ENCODE measurements around the gene CAPRIN1.

Gene CAPRIN1

DNA sequence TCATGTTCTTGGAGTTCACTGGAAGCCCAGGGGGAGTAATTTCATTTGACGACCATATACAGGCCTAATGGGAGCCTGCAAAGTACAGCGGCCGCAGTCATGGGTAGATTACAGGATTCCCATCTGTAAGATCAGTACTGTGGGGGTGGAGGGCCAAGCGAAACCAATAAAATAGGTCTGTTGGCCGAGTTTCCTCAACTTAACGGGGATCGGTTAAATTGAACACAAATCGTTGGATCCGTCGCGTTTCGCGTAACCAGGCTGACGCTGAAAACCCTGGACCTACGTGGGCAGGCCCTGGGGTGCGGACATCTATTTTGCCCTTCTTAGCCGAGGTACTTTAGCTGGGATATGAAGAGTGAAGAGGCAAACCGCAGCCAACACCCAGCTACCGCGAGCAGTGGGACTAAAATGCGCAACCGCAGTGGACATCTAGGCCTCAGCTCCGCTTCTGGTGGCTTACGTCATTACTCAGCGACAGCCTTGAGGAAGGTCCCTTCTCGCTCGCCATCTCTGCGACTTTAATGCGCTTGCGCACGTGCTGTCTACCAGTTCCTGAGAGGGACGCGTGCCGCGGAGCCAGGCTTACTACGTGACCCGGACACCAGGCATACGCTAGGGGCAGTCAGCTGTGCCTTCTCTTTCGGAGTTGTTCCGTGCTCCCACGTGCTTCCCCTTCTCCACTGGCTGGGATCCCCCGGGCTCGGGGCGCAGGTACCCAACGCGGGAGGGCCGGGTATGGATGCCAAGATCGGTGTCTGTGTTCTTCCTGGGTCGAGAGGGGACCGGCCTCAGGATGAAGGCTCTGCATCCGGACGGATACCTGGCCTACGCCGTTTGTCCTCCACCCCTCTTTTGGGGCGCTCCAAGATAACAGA is 53.8 kb downstream of the CAPRIN1 start, which contains the start of gene NAT10:
TSS of gene NAT10 (plus strand) at position 551 of the 878 bp plus-strand sequence. CDS start 2,597 bp downstream, outside the sequence.
- Histone ChIP-seq H3K36me3 (ENCODE audit: control insufficient read depth, insufficient read depth, low read length) (peaks cover 9% of the 10 kb centered on the region), H3K4me1 (ENCODE audit: control insufficient read depth, insufficient read depth, low read length) (peaks cover 3% of the 10 kb centered on the region)

GRCh38 chr11:34105957-34106504 is 54.5 kb downstream of the CAPRIN1 start:
- peaks cover 3% of the 10 kb centered on the region for H3K4me1 ChIP-seq (ENCODE audit: control insufficient read depth, insufficient read depth, low read length)
- no peaks in the 10 kb centered on the region for H3K27me3 ChIP-seq (ENCODE audit: control insufficient read depth, insufficient read depth, low read length)
- no peaks in the 10 kb centered on the region for H3K9me3 ChIP-seq (ENCODE audit: control insufficient read depth, insufficient read depth, low read length)
- peak overlapping the region; percentile 99 for H3K9ac ChIP-seq (ENCODE audit: low read depth, low read length)
- peaks cover 10% of the 10 kb centered on the region for H3K36me3 ChIP-seq (ENCODE audit: control insufficient read depth, insufficient read depth, low read length)
- H3K4me3 ChIP-seq (ENCODE audit: low read depth, low read length), result peak overlapping the region; percentile 95

More for the DNA sequence above, 53.8 kb downstream of the CAPRIN1 start, which contains the start of gene NAT10:
- Histone ChIP-seq H3K9ac (ENCODE audit: low read depth, low read length) (peak within 1 kb of the TSS; percentile 99), H3K9me3 (ENCODE audit: control insufficient read depth, insufficient read depth, low read length) (no peaks in the 10 kb centered on the region), H3K27me3 (ENCODE audit: control insufficient read depth, insufficient read depth, low read length) (no peaks in the 10 kb centered on the region), H3K4me3 (ENCODE audit: low read depth, low read length) (peak within 1 kb of the TSS; percentile 95)

GRCh38 chr11:34111722-34112270 is 60.3 kb downstream of the CAPRIN1 start:
- Histone ChIP-seq H3K4me3 (ENCODE audit: low read depth, low read length) (no peak overlapping the region), H3K9me3 (ENCODE audit: control insufficient read depth, insufficient read depth, low read length) (no peaks in the 10 kb centered on the region), H3K27me3 (ENCODE audit: control insufficient read depth, insufficient read depth, low read length) (no peaks in the 10 kb centered on the region), H3K4me1 (ENCODE audit: control insufficient read depth, insufficient read depth, low read length) (no peaks in the 10 kb centered on the region), H3K36me3 (ENCODE audit: control insufficient read depth, insufficient read depth, low read length) (peaks cover 45% of the 10 kb centered on the region), H3K9ac (ENCODE audit: low read depth, low read length) (no peak overlapping the region)

- Histone ChIP-seq H3K4me3 (ENCODE audit: low read depth, low read length) (no peak overlapping the region), H3K9me3 (ENCODE audit: control insufficient read depth, insufficient read depth, low read length) (no peaks in the 10 kb centered on the region), H3K36me3 (ENCODE audit: control insufficient read depth, insufficient read depth, low read length) (peaks cover 55% of the 10 kb centered on the region), H3K4me1 (ENCODE audit: control insufficient read depth, insufficient read depth, low read length) (no peaks in the 10 kb centered on the region), H3K27me3 (ENCODE audit: control insufficient read depth, insufficient read depth, low read length) (no peaks in the 10 kb centered on the region), H3K9ac (ENCODE audit: low read depth, low read length) (no peak overlapping the region)
Measured at GRCh38 chr11:34114014-34114413, 62.5 kb downstream of the CAPRIN1 start.

DNA sequence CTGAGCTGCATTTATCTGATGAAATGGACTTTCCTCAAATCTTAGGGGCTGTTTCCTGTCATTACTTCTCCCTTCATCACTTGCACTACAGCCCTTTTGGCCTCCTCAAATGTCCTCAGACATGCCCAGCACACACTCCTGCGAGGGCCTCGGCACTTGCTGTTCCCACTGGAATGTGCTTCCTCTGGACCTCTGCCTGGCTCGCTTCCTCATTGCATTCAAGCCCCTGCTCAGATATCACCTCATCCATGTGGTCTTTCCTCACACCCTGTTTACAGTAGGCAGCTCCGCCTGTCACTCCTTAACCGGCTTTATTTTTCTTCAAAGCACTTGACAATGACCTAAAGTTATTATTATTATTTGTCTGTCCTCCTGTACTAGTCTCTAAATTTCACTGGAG is 62.9 kb downstream of the CAPRIN1 start:
- Histone ChIP-seq H3K36me3 (ENCODE audit: control insufficient read depth, insufficient read depth, low read length) (peaks cover 52% of the 10 kb centered on the region), H3K9me3 (ENCODE audit: control insufficient read depth, insufficient read depth, low read length) (no peaks in the 10 kb centered on the region), H3K27me3 (ENCODE audit: control insufficient read depth, insufficient read depth, low read length) (no peaks in the 10 kb centered on the region), H3K9ac (ENCODE audit: low read depth, low read length) (no peak overlapping the region), H3K4me1 (ENCODE audit: control insufficient read depth, insufficient read depth, low read length) (no peaks in the 10 kb centered on the region), H3K4me3 (ENCODE audit: low read depth, low read length) (no peak overlapping the region)

DNA sequence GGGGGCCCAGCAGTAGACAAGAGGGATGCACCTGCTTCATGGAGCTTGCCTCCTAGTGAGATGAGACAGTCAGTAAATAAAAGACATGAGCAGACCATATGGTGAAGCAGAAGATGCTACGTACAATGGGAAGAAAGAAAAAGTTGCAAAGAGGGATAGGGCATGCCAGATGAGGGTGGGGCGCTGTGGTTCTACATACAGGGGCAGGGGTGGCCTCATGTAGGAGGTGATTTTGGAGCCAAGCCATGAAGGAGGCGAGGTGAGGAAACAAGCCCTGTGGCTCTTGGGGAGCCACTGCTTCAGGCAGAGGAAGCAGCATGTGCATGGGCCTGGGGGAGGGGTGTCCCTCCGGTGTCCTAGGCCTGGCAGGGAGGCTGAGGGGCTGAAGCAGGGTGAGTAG is 69.1 kb downstream of the CAPRIN1 start:
- H3K9ac ChIP-seq (ENCODE audit: low read depth, low read length), result no peak overlapping the region
- peaks cover 35% of the 10 kb centered on the region for H3K36me3 ChIP-seq (ENCODE audit: control insufficient read depth, insufficient read depth, low read length)
- no peaks in the 10 kb centered on the region for H3K9me3 ChIP-seq (ENCODE audit: control insufficient read depth, insufficient read depth, low read length)
- H3K4me1 ChIP-seq (ENCODE audit: control insufficient read depth, insufficient read depth, low read length), result no peaks in the 10 kb centered on the region
- H3K27me3 ChIP-seq (ENCODE audit: control insufficient read depth, insufficient read depth, low read length), result no peaks in the 10 kb centered on the region
- no peak overlapping the region for H3K4me3 ChIP-seq (ENCODE audit: low read depth, low read length)

DNA sequence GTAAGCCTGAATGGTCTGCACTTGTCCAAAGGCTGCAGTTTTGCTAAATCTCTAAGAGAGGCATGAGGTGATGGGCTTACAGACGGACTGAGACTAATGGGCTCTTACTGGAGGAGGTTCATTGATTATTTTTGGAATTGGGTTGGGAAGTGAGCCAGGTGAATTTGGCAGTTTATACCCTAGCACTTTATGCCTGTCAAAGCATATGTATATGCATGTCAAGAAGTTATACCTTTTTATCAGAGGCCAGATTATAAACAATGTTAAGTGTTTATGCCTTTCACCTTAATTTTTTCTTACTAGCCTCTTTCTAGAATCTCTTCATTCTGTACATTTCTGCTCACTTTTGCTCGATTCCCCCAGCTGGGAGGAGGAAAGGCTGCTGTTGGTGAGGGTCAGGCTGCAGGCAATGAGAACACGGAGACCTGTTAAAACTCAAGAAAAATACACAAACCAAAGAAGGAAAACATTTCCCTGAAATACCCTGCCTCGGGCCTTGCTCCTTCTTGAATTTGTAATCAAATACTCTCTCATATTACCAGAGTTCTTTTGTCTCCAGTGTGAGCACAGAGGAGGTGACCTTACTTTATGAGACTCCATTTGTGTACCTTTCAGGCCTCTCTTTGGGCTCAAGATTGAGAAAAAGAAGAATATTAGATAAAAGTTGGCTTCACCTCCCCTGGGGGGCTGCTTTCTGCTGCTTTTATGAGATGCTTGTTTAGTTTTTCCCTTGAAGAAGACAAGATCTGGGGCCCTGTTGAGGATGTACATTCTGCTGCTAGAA is 73.5 kb downstream of the CAPRIN1 start:
- H3K9ac ChIP-seq (ENCODE audit: low read depth, low read length), result no peak overlapping the region
- H3K9me3 ChIP-seq (ENCODE audit: control insufficient read depth, insufficient read depth, low read length), result no peaks in the 10 kb centered on the region
- peaks cover 25% of the 10 kb centered on the region for H3K36me3 ChIP-seq (ENCODE audit: control insufficient read depth, insufficient read depth, low read length)
- H3K4me3 ChIP-seq (ENCODE audit: low read depth, low read length), result no peak overlapping the region
- no peaks in the 10 kb centered on the region for H3K27me3 ChIP-seq (ENCODE audit: control insufficient read depth, insufficient read depth, low read length)
- H3K4me1 ChIP-seq (ENCODE audit: control insufficient read depth, insufficient read depth, low read length), result no peaks in the 10 kb centered on the region

GRCh38 chr11:34126959-34127848 is 75.7 kb downstream of the CAPRIN1 start:
- no peaks in the 10 kb centered on the region for H3K4me1 ChIP-seq (ENCODE audit: control insufficient read depth, insufficient read depth, low read length)

GRCh38 chr11:34128824-34129223 is 77.3 kb downstream of the CAPRIN1 start:
- H3K27me3 ChIP-seq (ENCODE audit: control insufficient read depth, insufficient read depth, low read length), result no peaks in the 10 kb centered on the region
- H3K4me1 ChIP-seq (ENCODE audit: control insufficient read depth, insufficient read depth, low read length), result no peaks in the 10 kb centered on the region
- no peaks in the 10 kb centered on the region for H3K9me3 ChIP-seq (ENCODE audit: control insufficient read depth, insufficient read depth, low read length)
- H3K4me3 ChIP-seq (ENCODE audit: low read depth, low read length), result no peak overlapping the region
- no peak overlapping the region for H3K9ac ChIP-seq (ENCODE audit: low read depth, low read length)
- peaks cover 23% of the 10 kb centered on the region for H3K36me3 ChIP-seq (ENCODE audit: control insufficient read depth, insufficient read depth, low read length)

More at GRCh38 chr11:34126959-34127848, 75.7 kb downstream of the CAPRIN1 start:
- Histone ChIP-seq H3K9me3 (ENCODE audit: control insufficient read depth, insufficient read depth, low read length) (no peaks in the 10 kb centered on the region), H3K9ac (ENCODE audit: low read depth, low read length) (no peak overlapping the region), H3K36me3 (ENCODE audit: control insufficient read depth, insufficient read depth, low read length) (peaks cover 27% of the 10 kb centered on the region), H3K27me3 (ENCODE audit: control insufficient read depth, insufficient read depth, low read length) (no peaks in the 10 kb centered on the region), H3K4me3 (ENCODE audit: low read depth, low read length) (no peak overlapping the region)

DNA sequence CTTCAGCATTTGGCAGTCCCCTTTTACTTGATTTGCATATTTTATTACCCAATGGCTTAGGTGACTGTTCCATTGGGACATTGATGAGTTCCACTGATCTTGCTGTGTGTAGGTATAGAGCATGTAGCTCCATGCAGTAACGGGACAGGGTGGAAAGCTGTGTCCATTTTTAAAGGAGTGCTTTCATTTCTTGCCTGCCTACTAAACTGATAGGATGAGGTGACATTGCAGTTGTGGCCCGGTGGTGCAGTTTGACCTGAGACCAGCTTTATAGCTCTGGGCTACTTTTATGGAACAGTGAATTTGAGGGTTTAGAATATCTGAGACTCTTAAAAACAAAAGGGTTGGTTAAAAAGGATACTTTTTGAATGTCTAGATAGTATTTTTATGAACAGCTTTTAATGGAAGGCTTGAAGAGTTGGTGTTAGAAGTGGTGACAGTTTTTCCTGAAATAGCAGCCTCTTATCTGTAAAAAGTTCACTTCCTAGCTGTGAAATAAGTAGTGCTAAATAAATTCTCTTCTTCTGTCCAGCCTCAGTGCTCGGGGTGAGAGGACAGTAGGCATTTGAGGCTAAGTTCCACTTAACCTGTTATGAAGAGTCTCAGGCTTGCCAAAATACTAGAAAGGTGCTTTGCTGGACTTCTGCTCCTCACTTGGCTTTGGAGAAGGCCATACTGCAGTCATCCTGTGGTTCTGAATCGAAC is 80.9 kb downstream of the CAPRIN1 start:
- Histone ChIP-seq H3K9ac (ENCODE audit: low read depth, low read length) (no peak overlapping the region), H3K4me3 (ENCODE audit: low read depth, low read length) (no peak overlapping the region), H3K9me3 (ENCODE audit: control insufficient read depth, insufficient read depth, low read length) (no peaks in the 10 kb centered on the region), H3K36me3 (ENCODE audit: control insufficient read depth, insufficient read depth, low read length) (peaks cover 45% of the 10 kb centered on the region), H3K27me3 (ENCODE audit: control insufficient read depth, insufficient read depth, low read length) (no peaks in the 10 kb centered on the region), H3K4me1 (ENCODE audit: control insufficient read depth, insufficient read depth, low read length) (no peaks in the 10 kb centered on the region)

Measured in iPS-15b (cell line).